ENCODE results near the gene SMC3. TPM values are rescaled to one million over a fixed set of nuclear protein-coding genes. Genes with fewer than 3 reads are reported as not detected.
A peak's percentile ranks its signal among the peaks of the same experiment; 100 is the strongest.

Gene SMC3
- total RNA-seq (2021; ENCODE audit: unreplicated experiment) (64.3 TPM), Bru-seq, nascent RNA (percentile 96 among the genes with signal in this experiment), BruChase-seq, experiment 1, labeled RNA remaining after a 6-hour chase (percentile 95 among the genes with signal in this experiment), BruChase-seq, experiment 2, labeled RNA remaining after a 2-hour chase (percentile 94 among the genes with signal in this experiment)
- polyA plus RNA-seq (2012): 18.2 and 27.6 TPM in 2 replicates
- long read RNA-seq, full-length matches to known transcripts: 31 of 129 reads
- long read RNA-seq, partial matches to known transcripts: 91 of 129 reads
- long read RNA-seq, other reads (novel, unspliced or antisense): 7 of 129 reads

- H2AFZ ChIP-seq (ENCODE audit: low read depth, low read length, poor library complexity, severe bottlenecking): peak within 1 kb of the TSS; percentile 89
- RAD21 ChIA-PET (ENCODE audit: low non-redundant PET in 1 of 2, low total read pairs in 2 of 2, uncharacterized antibody in 2 of 2, unreplicated experiment in 2 of 2): no interaction called here
- H4K20me1 ChIP-seq (ENCODE audit: insufficient read depth): peaks cover 19% of the 10 kb centered on the region; the same call in 1 of the 2 replicates
- DNase-seq (ENCODE audit: low read depth, low spot score) (peak; percentile 96), ATAC-seq (peak; percentile 86)
- H3K4me1 ChIP-seq (ENCODE audit: control insufficient read depth in 1 of 2, insufficient read depth in 2 of 2, low read length in 2 of 2): peaks cover 8 to 21% of the 10 kb centered on the region in 2 experiments; a peak in 3 of 4 replicates
- H3K4me3 ChIP-seq (replicated peaks in 1 of 2; ENCODE audit: low read depth in 1 of 2, low read length in 2 of 2): peak within 1 kb of the TSS; percentile 70 to 87
- CTCF ChIA-PET: no interaction called here
- no peaks in the 10 kb centered on the region for H3K9me2 ChIP-seq (ENCODE audit: insufficient read depth)
- peaks cover 2 to 16% of the 10 kb centered on the region in 2 experiments; a peak in 3 of 4 replicates for H3K36me3 ChIP-seq (ENCODE audit: control insufficient read depth in 1 of 2, insufficient read depth in 2 of 2, low read length in 2 of 2)
- intact Hi-C loops (cut with micrococcal nuclease): loop anchor here (5.0 kb wide), 1 partner anchor 70 kb away; the partner anchor contains the start of gene DUSP5
- H3K79me2 ChIP-seq (ENCODE audit: insufficient read depth, low read length): peaks cover 49% of the 10 kb centered on the region
- peak within 1 kb of the TSS; percentile 91 for H3K4me2 ChIP-seq (ENCODE audit: low read length)
- H3K27ac ChIP-seq (ENCODE audit: low read depth, low read length): peak within 1 kb of the TSS; percentile 72
- peak within 1 kb of the TSS; percentile 86 for H3K9ac ChIP-seq (ENCODE audit: low read length)
- no peaks in the 10 kb centered on the region for H3K27me3 ChIP-seq (ENCODE audit: insufficient read depth, low read length)
- POLR2A ChIA-PET: no interaction called here
- no peaks in the 10 kb centered on the region for H3K9me3 ChIP-seq (ENCODE audit: control insufficient read depth in 1 of 2, insufficient read depth in 1 of 2, low read depth in 1 of 2, low read length in 2 of 2)
- no TSS peak for BruUV-seq (replicated peaks)
- TF ChIP-seq YY1 (IDR thresholded peaks at IDR 0.05; ENCODE audit: extremely low read depth, insufficient replicate concordance, low read depth, low read length) (peak; percentile 98), CBX3 (IDR thresholded peaks at IDR 0.05; ENCODE audit: low read depth) (peak; percentile 97), ZFX (IDR thresholded peaks at IDR 0.05) (peak; percentile 88; the same call in 1 of the 2 replicates), SIN3A (IDR thresholded peaks at IDR 0.05; ENCODE audit: low read depth) (peak; percentile 89), ZNF274 (IDR thresholded peaks at IDR 0.05; ENCODE audit: low read depth, low read length) (no peak), POLR2A (IDR thresholded peaks at IDR 0.05; ENCODE audit: borderline replicate concordance, extremely low read depth, insufficient read depth, insufficient read length) (peak; percentile 98), CEBPB (IDR thresholded peaks at IDR 0.05; ENCODE audit: low read depth) (no peak), REST (IDR thresholded peaks at IDR 0.05; ENCODE audit: low read depth) (no peak), FOSL1 (IDR thresholded peaks at IDR 0.05; ENCODE audit: low read depth) (no peak), RAD21 (IDR thresholded peaks at IDR 0.05; ENCODE audit: low read depth) (no peak), EGR1 (IDR thresholded peaks at IDR 0.05; ENCODE audit: low read depth) (peak; percentile 89), ELF1 (IDR thresholded peaks at IDR 0.05; ENCODE audit: borderline replicate concordance, low read depth) (no peak), SP1 (IDR thresholded peaks at IDR 0.05; ENCODE audit: low read depth) (peak; percentile 94), JUND (IDR thresholded peaks at IDR 0.05) (peak; percentile 89), CTCF (IDR thresholded peaks at IDR 0.05 in 2 of 3, conservative IDR thresholded peaks at IDR 0.05 in 1 of 3; ENCODE audit: borderline replicate concordance in 1 of 3, insufficient read depth in 1 of 3, low read depth in 2 of 3, low read length in 2 of 3) (no peak), EZH2 (IDR thresholded peaks at IDR 0.05) (no peak), POLR2AphosphoS5 (IDR thresholded peaks at IDR 0.05; ENCODE audit: low read depth, low read length) (peak; percentile 87), TCF7L2 (IDR thresholded peaks at IDR 0.05; ENCODE audit: borderline replicate concordance, extremely low read depth, insufficient read depth, insufficient read length) (peak; percentile 80), EZH2phosphoT487 (IDR thresholded peaks at IDR 0.05; ENCODE audit: borderline replicate concordance) (no peak), SRF (IDR thresholded peaks at IDR 0.05; ENCODE audit: low read depth) (0 out of 2 replicates have a peak, but pooled peaks have one; percentile 15)
- TF ChIP-seq, protein P1, sequence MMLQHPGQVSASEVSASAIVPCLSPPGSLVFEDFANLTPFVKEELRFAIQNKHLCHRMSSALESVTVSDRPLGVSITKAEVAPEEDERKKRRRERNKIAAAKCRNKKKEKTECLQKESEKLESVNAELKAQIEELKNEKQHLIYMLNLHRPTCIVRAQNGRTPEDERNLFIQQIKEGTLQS (IDR thresholded peaks at IDR 0.05): no peak
Observed at GRCh38 chr10:110567201-110568054, at the start of gene SMC3. SMC3 (plus strand) TSS chr10:110567695; CDS start chr10:110567817, 122 bp downstream.

Measured in HCT116 (cell line).